PC-3 (cell line): ENCODE measurements around the gene CRADD. TPM values are rescaled to one million over a fixed set of nuclear protein-coding genes. Genes with fewer than 3 reads are reported as not detected.

Source experiments
- ATAC-seq: fragments of 200-7000 bp; cut with Tn5 transposase; 2 replicates; pipeline ENCODE4 v1.9.1; 2020; ENCODE audit warnings: mild to moderate bottlenecking, moderate library complexity
- BruUV-seq: library from RNA; stranded (reverse); fragments of 400-500 nt; replicated peaks from 2 replicates; lab custom pipeline; 2021; lab: Mats Ljungman, UMichigan
- CTCF ChIA-PET: fragments of 300-600 bp; sonication (Branson Sonifier 250); formaldehyde crosslinking; loops from one replicate; lab custom pipeline; 2022; ENCODE audit warnings: antibody characterized with exemption; lab: Charles Lee
- POLR2A ChIA-PET: fragments of 300-600 bp; sonication (Branson Sonifier 250); formaldehyde crosslinking; loops from one replicate; lab custom pipeline; 2022; ENCODE audit warnings: antibody characterized with exemption; ENCODE audit not compliant: unreplicated experiment; lab: Charles Lee
- DNase-seq: peaks from one replicate; pipeline ENCODE4 v3.0.0-alpha.2; 2015
- H2AFZ ChIP-seq: fragments of 300-600 bp; sonication (generic); 2 replicates; pipeline ENCODE4 v1.6.0; 2016; ENCODE audit warnings: antibody characterized with exemption, low read length
- H3F3A ChIP-seq: fragments of 300-600 bp; sonication (generic); one replicate; pipeline ENCODE4 v1.6.0; 2017; ENCODE audit warnings: antibody characterized with exemption, low read length, control low read depth, mild to moderate bottlenecking; ENCODE audit not compliant: unreplicated experiment
- H3K27ac ChIP-seq: fragments of 300-600 bp; sonication (generic); 2 replicates; pipeline ENCODE4 v1.5.1; 2016; ENCODE audit warnings: mild to moderate bottlenecking, low read length
- H3K27me3 ChIP-seq: fragments of 300-600 bp; sonication (generic); 2 replicates; pipeline ENCODE4 v1.6.1; 2016; ENCODE audit warnings: low read length, mixed read lengths
- H3K36me3 ChIP-seq: fragments of 300-600 bp; sonication (generic); 2 replicates; pipeline ENCODE4 v1.6.1; 2016; ENCODE audit warnings: low read depth, mixed run types, low read length, mixed read lengths
- H3K4me1 ChIP-seq: fragments of 300-600 bp; sonication (generic); 2 replicates; pipeline ENCODE4 v1.5.1; 2016; ENCODE audit warnings: low read length; ENCODE audit not compliant: insufficient read depth
- H3K4me2 ChIP-seq: fragments of 300-600 bp; sonication (generic); 2 replicates; pipeline ENCODE4 v1.6.0; 2016; ENCODE audit warnings: low read length
- H3K4me3 ChIP-seq: fragments of 300-600 bp; sonication (generic); 2 replicates; pipeline ENCODE4 v1.5.1; 2016; ENCODE audit warnings: mild to moderate bottlenecking, low read length, mixed read lengths
- H3K79me2 ChIP-seq: fragments of 300-600 bp; sonication (generic); 2 replicates; pipeline ENCODE4 v1.6.1; 2017; ENCODE audit warnings: low read length, mixed read lengths
- H3K9ac ChIP-seq: fragments of 300-600 bp; sonication (generic); 2 replicates; pipeline ENCODE4 v1.6.0; 2016; ENCODE audit warnings: mild to moderate bottlenecking, low read length
- H3K9me2 ChIP-seq: fragments of 300-600 bp; sonication (generic); replicated peaks from 2 replicates; pipeline ENCODE4 v1.6.1; 2016; ENCODE audit warnings: mixed run types, low read length, mixed read lengths
- H3K9me3 ChIP-seq: fragments of 300-600 bp; sonication (generic); 2 replicates; pipeline ENCODE4 v1.6.1; 2016; ENCODE audit warnings: low read length, mixed read lengths
- H4K20me1 ChIP-seq: fragments of 300-600 bp; sonication (generic); 2 replicates; pipeline ENCODE4 v1.6.1; 2016; ENCODE audit warnings: low read length, mixed read lengths
- EZH2 ChIP-seq: fragments of 300-600 bp; sonication (generic); IDR thresholded peaks from one replicate; pipeline ENCODE4 v1.6.1; 2017; ENCODE audit warnings: antibody characterized with exemption, mild to moderate bottlenecking, low read length; ENCODE audit not compliant: unreplicated experiment
- EZH2phosphoT487 ChIP-seq: fragments of 300-600 bp; sonication (generic); IDR thresholded peaks from 2 replicates; pipeline ENCODE4 v1.6.1; 2018; ENCODE audit warnings: mild to moderate bottlenecking, antibody characterized with exemption, low read length, borderline replicate concordance
- intact Hi-C: fragments of 100-400 bp; cut with micrococcal nuclease; formaldehyde crosslinking; loops from 2 replicates; pipeline ENCODE4 v1.9.0; 2023
- total RNA-seq: library from RNA; depleted of rRNA; stranded (reverse); fragments of >200 nt; gene quantifications from 2 replicates; pipeline ENCODE4 v1.2.3, GENCODE V29; 2014
- TF ChIP-seq, protein P1 (sequence below): fragments of 300-600 bp; sonication (generic); conservative IDR thresholded peaks from 2 replicates; pipeline ENCODE4 v1.5.1; 2017; ENCODE audit warnings: antibody characterized with exemption, low read depth, mild to moderate bottlenecking, low read length

CRADD gene
- total RNA-seq, 1 experiment from 2014 or later: 11.4 TPM

- CTCF ChIA-PET: interaction anchor here (0.6 kb wide), 1 partner anchor 378 kb away, joined by 3 read pairs; no protein-coding TSS in a partner anchor
- peak overlapping the region; percentile 12; the same call in 1 of the 2 replicates for H2AFZ ChIP-seq
- intact Hi-C loops: no loop called here
These were observed 45.8 kb downstream of the CRADD start for GRCh38 chr12:93722835-93723567.

GRCh38 chr12:93723568-93723930, 46.4 kb downstream of the CRADD start:
- intact Hi-C loops: no loop called here
- peaks cover 5% of the 10 kb centered on the region for H3F3A ChIP-seq
- H3K4me1 ChIP-seq: peaks cover 22% of the 10 kb centered on the region
- DNase-seq (no peak), ATAC-seq (peak; percentile 45)
- H3K9me3 ChIP-seq: no peaks in the 10 kb centered on the region
- peak overlapping the region; percentile 6; the same call in 1 of the 2 replicates for H3K4me3 ChIP-seq
- no TSS peak for BruUV-seq
- peak overlapping the region; percentile 49 for H3K4me2 ChIP-seq
- H3K27me3 ChIP-seq: no peaks in the 10 kb centered on the region
- peak overlapping the region; percentile 47 for H3K27ac ChIP-seq
- peak overlapping the region; percentile 12; the same call in 1 of the 2 replicates for H2AFZ ChIP-seq
- ChIA-PET POLR2A (interaction anchor here (0.7 kb wide), 1 partner anchor 1435 kb away, joined by 11 read pairs; no protein-coding TSS in a partner anchor), CTCF (interaction anchor here (0.6 kb wide), 1 partner anchor 377 kb away, joined by 3 read pairs; no protein-coding TSS in a partner anchor)
- no peaks in the 10 kb centered on the region for H3K79me2 ChIP-seq
- no peak overlapping the region for H3K9ac ChIP-seq
- no peaks in the 10 kb centered on the region for H3K9me2 ChIP-seq
- H3K36me3 ChIP-seq: no peaks in the 10 kb centered on the region
- TF ChIP-seq, protein P1, sequence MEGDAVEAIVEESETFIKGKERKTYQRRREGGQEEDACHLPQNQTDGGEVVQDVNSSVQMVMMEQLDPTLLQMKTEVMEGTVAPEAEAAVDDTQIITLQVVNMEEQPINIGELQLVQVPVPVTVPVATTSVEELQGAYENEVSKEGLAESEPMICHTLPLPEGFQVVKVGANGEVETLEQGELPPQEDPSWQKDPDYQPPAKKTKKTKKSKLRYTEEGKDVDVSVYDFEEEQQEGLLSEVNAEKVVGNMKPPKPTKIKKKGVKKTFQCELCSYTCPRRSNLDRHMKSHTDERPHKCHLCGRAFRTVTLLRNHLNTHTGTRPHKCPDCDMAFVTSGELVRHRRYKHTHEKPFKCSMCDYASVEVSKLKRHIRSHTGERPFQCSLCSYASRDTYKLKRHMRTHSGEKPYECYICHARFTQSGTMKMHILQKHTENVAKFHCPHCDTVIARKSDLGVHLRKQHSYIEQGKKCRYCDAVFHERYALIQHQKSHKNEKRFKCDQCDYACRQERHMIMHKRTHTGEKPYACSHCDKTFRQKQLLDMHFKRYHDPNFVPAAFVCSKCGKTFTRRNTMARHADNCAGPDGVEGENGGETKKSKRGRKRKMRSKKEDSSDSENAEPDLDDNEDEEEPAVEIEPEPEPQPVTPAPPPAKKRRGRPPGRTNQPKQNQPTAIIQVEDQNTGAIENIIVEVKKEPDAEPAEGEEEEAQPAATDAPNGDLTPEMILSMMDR: no peak
- no peak for TF ChIP-seq EZH2
- TF ChIP-seq EZH2phosphoT487: no peak
- no peaks in the 10 kb centered on the region for H4K20me1 ChIP-seq

More at GRCh38 chr12:93722835-93723567, 45.8 kb downstream of the CRADD start:
- DNase-seq: peak; percentile 98
- Histone ChIP-seq H3K27ac (peak overlapping the region; percentile 75), H3K4me3 (peak overlapping the region; percentile 6; the same call in 1 of the 2 replicates), H3K9me2 (no peaks in the 10 kb centered on the region), H3K4me1 (peaks cover 22% of the 10 kb centered on the region), H3K36me3 (no peaks in the 10 kb centered on the region), H3K9me3 (no peaks in the 10 kb centered on the region), H3K4me2 (peak overlapping the region; percentile 49), H3K9ac (peak overlapping the region; percentile 5; the same call in 1 of the 2 replicates), H4K20me1 (no peaks in the 10 kb centered on the region), H3K27me3 (no peaks in the 10 kb centered on the region), H3K79me2 (no peaks in the 10 kb centered on the region), H3F3A (peaks cover 5% of the 10 kb centered on the region)
- POLR2A ChIA-PET: no interaction called here
- BruUV-seq: no TSS peak
- TF ChIP-seq EZH2 (no peak), EZH2phosphoT487 (no peak)
- TF ChIP-seq, protein P1: no peak
- ATAC-seq: peak; percentile 92

DNA sequence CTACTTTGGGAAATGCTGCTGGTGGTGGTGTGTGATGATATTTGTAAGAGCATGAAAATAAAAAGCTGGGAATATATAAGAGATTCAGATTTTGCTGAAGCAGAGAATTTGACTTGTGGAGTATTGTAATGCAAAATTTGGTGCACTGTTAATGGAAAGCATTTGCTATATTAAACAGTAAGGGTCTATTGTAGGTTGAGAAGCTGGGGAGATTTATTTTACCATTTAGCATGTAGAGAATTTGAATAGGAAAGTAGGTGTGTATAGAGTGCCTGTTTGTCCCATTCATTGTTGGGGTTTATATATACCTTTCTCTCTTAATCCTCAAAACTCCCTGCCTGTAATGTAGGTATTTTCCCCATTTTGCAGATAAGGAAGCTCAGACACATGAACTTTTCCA, 48.4 kb downstream of the CRADD start:
- TF ChIP-seq, protein P1: no peak
- TF ChIP-seq EZH2 (no peak), EZH2phosphoT487 (no peak)
- DNase-seq (no peak), ATAC-seq (no peak)
- Histone ChIP-seq H3K4me2 (no peak overlapping the region), H3F3A (peaks cover 5% of the 10 kb centered on the region), H3K9ac (no peak overlapping the region), H4K20me1 (no peaks in the 10 kb centered on the region), H3K9me2 (no peaks in the 10 kb centered on the region), H3K79me2 (no peaks in the 10 kb centered on the region), H3K27me3 (no peaks in the 10 kb centered on the region), H3K4me3 (no peak overlapping the region), H2AFZ (no peak overlapping the region), H3K4me1 (peaks cover 22% of the 10 kb centered on the region), H3K36me3 (no peaks in the 10 kb centered on the region), H3K27ac (no peak overlapping the region), H3K9me3 (no peaks in the 10 kb centered on the region)
- ChIA-PET CTCF (no interaction called here), POLR2A (no interaction called here)
- no TSS peak for BruUV-seq
- intact Hi-C loops: no loop called here
